DMS53 treated with DMSO at 0.1 percent for 48 hours (cell line): ENCODE results near the gene MTMR8.

Experiments used
- DNase-seq: peaks from one replicate; lab custom pipeline; 2025; ENCODE audit not compliant: unreplicated experiment; lab: John Stamatoyannopoulos, UW

MTMR8 gene

DNA sequence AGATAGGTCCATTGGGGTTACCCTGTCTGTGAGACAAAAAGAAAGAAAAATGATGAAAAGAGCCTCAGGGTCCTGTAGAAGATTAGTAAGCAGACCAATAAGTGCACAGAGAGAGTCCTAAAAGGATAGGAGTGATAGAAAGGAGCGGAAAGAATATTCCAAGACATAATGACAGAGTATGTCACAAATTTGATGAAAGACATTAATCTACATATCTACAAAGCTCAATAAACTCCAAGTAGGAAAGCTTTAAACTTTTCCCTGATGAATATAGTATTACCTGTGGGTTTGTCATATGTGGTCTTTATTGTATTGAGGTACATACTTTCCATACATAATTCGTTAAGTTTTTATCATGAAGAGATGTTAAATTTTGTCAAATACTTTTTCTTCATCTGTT is 73.7 kb downstream of the MTMR8 start:
- no peak for DNase-seq

DNA sequence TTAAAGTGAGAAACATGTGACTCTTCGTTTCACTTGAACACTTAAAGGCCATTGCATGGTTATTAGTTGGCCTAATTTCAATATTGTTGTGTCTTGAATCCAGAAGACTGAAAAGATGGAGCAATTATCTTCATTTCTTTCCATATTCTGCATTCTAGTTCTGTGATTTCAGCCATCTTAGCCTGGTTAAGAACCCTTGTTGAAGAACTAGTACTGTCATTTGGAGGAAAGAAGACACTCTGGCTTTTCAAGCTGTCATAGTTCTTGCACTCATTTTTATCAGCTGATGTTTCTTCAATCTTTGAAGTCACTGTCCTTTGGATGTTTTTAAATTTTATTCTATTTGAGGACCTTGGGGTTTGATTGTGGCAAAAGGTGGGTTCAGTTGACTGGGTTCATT is 81.6 kb downstream of the MTMR8 start:
- DNase-seq = no peak

DNA sequence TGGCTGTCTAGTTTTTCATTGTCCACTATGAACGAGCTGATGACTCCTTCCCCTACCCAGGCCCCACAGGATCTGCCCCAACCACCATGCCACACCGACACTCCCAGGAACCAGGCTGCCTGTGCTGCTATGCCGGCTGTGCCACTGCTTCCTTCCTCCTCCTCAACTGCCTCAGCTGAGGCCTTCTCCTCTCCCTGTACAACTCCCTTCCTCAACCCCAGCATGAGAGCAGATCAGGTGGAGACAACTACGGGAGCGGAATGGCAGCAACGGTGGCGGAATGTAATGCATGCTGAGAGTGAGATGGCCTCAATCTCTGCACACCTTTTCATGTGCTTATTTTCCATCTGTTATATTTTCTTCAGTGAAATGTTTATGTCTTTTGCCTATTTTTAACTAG is 88.5 kb downstream of the MTMR8 start:
- no peak for DNase-seq

DNA sequence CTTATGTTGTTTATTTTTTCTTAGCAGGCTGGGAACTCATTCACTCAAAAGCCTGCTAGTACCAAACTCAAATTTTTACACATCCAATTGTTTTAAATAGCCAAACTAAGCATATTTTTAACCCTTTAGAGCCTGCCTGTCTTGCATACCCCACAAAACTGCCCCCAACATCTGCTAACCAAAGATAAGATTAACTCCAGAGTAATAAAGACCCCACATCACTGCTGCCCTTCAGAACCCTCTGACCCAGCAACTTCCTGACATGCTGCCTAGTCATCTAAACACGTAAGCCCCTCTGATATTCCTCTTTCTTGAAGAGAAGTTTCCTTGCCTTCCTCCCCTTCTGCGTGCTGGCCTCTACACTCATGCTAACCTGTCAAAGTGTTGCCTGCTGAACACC is 104.1 kb downstream of the MTMR8 start:
- no peak for DNase-seq

DNA sequence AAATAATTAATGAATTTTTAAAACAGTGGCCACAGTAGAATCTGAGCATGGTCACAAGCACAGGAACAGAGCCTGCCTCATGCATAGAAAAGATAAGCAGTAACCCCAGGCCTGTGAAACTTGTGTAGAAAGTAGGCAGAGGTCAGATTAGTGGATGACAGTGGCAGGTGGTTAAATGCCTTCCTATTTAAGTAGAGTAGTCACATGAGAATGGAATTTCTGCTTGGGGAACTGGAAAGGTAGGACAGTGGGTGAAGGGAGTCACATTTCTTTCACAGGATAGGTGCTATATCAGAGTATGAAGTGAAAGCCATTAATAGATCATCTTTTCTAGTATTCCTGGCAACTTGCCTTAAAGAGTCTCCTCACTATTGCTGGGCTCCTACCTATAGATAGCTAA is 130.0 kb downstream of the MTMR8 start:
- no peak for DNase-seq

DNA sequence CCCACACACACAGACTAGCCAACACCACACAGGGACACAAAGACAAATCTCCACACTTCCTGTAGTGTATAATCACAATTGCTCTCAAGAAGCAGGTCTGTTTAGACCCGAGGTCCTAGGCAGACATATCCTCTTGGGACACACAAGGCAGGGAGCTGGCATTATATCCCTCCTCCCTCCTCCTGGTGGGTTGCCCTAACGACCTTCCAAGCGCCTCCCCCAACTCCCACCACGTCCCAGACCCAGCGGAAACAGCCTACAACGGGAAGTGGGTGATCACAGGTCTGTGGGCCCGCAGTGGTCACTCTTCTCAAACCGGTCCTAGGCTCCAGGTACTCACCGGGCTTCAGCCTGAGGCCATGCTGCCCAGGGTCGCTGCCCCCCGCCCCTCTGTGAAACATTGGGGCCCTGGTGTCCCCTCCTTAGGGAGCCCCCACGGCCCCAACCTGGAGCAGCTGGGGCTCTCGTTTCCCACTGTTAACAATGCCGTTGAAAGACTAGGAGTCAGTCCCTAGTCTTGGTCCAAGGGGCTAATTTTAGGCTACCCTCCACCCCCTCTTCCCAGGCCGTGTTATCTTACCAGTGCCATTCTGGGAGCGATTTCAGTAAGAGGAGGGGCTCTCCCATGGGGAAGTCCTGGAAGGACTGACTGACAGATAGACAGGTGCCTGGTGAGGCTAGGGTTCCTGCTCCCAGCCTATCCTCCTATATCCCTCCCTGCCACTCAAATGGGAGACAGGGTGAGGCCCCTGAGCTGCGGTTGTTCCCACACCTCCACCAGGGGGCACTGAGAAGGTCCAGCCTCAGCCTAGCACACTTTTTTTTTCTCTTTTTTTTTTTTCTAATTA is 164.9 kb downstream of the MTMR8 start, which contains the start of gene ASB12:
ASB12 (minus strand) TSS at position 485 of the 848 bp plus-strand sequence. CDS start 4,957 bp downstream, outside the sequence.
- DNase-seq = no peak

DNA sequence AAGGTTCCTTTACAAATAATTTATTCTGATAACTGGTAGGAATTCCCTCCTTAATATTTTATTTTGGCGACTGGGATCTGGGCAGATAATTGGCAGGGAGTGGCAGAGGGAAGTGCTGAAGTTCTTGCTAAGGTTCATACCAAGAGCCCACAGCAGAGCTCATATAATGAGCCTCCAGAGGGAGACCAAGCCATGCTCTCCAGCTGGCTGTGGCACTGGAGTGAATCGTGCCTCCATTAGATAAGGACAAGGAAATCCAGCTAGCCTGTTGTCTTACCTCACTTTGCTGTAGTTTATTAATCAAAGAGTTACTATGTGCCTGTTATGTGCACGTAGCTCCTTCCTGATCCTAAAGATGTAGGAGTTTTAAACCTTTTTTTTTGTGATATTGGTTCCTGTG is 166.1 kb downstream of the MTMR8 start:
- no peak for DNase-seq
